LNCaP clone FGC (cell line): Measurements from ENCODE around the gene HOXA6.
A peak's percentile ranks its signal among the peaks of the same experiment; 100 is the strongest.

Experiments
- DNase-seq: peaks from one replicate; pipeline ENCODE4 v3.0.0-alpha.2; 2011; ENCODE audit warnings: low read depth
- H3K4me3 ChIP-seq: 2 replicates; pipeline ENCODE4 v1.5.1; 2011; ENCODE audit warnings: mild to moderate bottlenecking, low read depth, low read length, control low read depth
- CTCF ChIP-seq: IDR thresholded peaks from 2 replicates; pipeline ENCODE4 v1.5.1; 2012; ENCODE audit warnings: mild to moderate bottlenecking; ENCODE audit not compliant: control insufficient read depth, insufficient read depth; ENCODE audit errors: extremely low read depth

The HOXA6 gene

GRCh38 chr7:27153526-27153925 is 6.0 kb upstream of the HOXA6 start:
- TF ChIP-seq CTCF = no peak
- no peak for DNase-seq
- no peak overlapping the region for H3K4me3 ChIP-seq

DNA sequence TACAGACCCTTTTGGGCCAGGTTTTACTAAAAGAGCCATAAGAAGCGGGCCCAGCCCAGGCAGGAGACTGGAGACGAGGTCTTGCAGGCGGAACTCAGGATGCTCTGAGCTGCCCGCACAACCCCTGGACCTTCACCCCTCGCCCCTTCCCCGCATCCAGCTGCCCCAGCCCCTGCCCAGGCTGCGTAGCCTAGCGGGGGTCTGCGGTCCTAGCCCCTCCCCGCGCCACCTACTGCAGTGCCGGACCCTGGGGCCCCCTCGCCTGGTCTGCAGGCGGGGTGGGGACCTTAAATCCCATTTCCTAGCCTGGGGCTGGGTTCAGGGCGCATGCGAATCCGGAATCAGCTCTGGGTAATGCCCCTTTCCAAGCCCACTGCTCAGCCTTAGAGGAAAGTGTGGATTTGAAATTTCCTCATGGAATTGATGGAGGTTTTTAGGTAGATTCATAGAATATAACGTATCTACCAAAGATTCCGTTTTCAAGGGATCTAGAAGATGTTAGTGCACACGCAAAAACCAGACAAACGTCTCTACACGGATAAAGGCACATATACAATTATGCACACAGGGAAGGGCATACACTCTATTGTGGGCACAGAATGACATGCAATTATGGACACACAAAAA is 5.4 kb upstream of the HOXA6 start:
- DNase-seq = no peak
- no peak for TF ChIP-seq CTCF
- H3K4me3 ChIP-seq = no peak overlapping the region

GRCh38 chr7:27151931-27152815 is 4.6 kb upstream of the HOXA6 start, which contains the start of gene HOXA3:
Gene HOXA3 (minus strand): TSS chr7:27152583. CDS start chr7:27110640, 41,943 bp downstream.
- DNase-seq = no peak
- no peak for TF ChIP-seq CTCF
- H3K4me3 ChIP-seq = no peak within 1 kb of the TSS

GRCh38 chr7:27151341-27151930 is 3.9 kb upstream of the HOXA6 start:
- DNase-seq = no peak
- peak overlapping the region; percentile 46 for H3K4me3 ChIP-seq
- TF ChIP-seq CTCF = no peak

DNA sequence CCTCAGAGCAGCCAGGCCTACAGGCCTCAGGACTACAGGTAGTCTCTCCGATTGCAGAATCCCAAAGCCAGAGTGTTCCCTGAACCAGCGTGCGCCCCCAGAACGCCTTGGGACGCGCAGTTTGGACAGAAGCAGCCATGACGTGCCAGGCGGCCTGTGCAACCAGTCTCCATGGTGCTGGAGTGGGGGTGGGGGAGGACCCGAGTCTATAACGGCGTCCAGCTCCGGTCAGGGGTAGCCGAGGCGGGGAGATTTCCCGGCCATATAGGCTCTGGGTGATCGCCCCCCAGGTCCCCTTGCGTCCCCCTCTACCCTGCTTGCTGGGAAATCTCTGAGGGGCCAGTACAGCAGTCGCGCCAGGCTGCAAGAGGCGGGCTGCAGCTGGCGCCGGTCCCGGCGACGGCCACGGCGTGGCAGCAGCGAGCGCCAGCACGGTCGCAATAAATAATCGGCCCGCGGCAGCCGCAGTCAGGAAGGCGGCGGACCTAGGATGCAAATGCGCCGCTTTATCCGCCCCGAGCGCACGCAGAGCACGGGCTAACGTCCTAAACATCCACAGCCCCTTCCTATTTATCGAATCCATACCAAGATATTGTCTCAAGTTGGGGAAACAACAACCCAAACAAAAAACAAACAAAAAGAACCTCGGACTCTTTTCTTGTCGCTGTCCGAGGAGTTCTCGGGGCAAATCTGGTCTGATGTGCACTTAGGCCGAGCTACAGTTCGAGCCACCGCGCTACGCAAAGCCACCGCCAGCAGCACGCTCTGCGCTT is 3.2 kb upstream of the HOXA6 start:
- peak; percentile 83 for TF ChIP-seq CTCF
- DNase-seq = no peak
- H3K4me3 ChIP-seq = peak overlapping the region; percentile 46

- no peak for TF ChIP-seq CTCF
- peak overlapping the region; percentile 46 for H3K4me3 ChIP-seq
- no peak for DNase-seq
Measured at GRCh38 chr7:27149842-27150567, 2.4 kb upstream of the HOXA6 start.
